Measurements from ENCODE around the gene CASP9. TPM values are rescaled to one million over a fixed set of nuclear protein-coding genes. Genes with fewer than 3 reads are reported as not detected.
"Not testable (repeated sequence)": the region's sequence is repeated elsewhere in the genome, so short reads cannot be mapped to it uniquely, and the experiment has no call there.

The CASP9 gene
- total and polyA plus RNA-seq, 3 donors from 2014 or later: 33.8 to 48.5 (median 34.8) TPM

- peak overlapping the region in 1 of 2 donors; percentile 20 for H3K27ac ChIP-seq
- WGBS, 2 donors: 70 to 72% methylated on average over 3 of the region's 3 CpGs
- no peaks in the 10 kb centered on the region for H3K9me3 ChIP-seq
- TF ChIP-seq POLR2A (IDR thresholded peaks at IDR 0.05) (no peak), CTCF (IDR thresholded peaks at IDR 0.05) (no peak)
- intact Hi-C loops (cut with DNase I; ENCODE audit: low total_unique reads): no loop called here
- no peaks in the 10 kb centered on the region for H3K27me3 ChIP-seq
- H3K4me1 ChIP-seq: peaks cover 16% of the 10 kb centered on the region
- no peak for DNase-seq
- no peaks in the 10 kb centered on the region for H3K36me3 ChIP-seq (ENCODE audit: low read depth, missing control alignments)
- H3K4me3 ChIP-seq: no peak overlapping the region
Measured at GRCh38 chr1:15476927-15477326, 47.1 kb downstream of the CASP9 start.

- H3K36me3 ChIP-seq (ENCODE audit: low read depth, missing control alignments): no peaks in the 10 kb centered on the region
- no peak within 1 kb of the TSS for H3K4me3 ChIP-seq
- TF ChIP-seq CTCF (IDR thresholded peaks at IDR 0.05) (no peak), POLR2A (IDR thresholded peaks at IDR 0.05) (no peak)
- peaks cover 16% of the 10 kb centered on the region for H3K4me1 ChIP-seq
- intact Hi-C loops (cut with DNase I; ENCODE audit: low total_unique reads): no loop called here
- H3K27me3 ChIP-seq: no peaks in the 10 kb centered on the region
- peak within 1 kb of the TSS; percentile 9 to 20 for H3K27ac ChIP-seq
- H3K9me3 ChIP-seq: no peaks in the 10 kb centered on the region
- DNase-seq: peak; percentile 35
- WGBS, 2 donors: 35 to 48% methylated on average over 5 of the region's 5 CpGs
Measured at GRCh38 chr1:15475752-15476314, 48.2 kb downstream of the CASP9 start, which contains the start of gene CELA2B. Gene CELA2B, plus strand, starts transcription at chr1:15476104. Its CDS starts 22 bp downstream, at chr1:15476126.

- Histone ChIP-seq H3K4me3 (peak overlapping the region in 1 of 2 donors; percentile 10), H3K36me3 (ENCODE audit: low read depth, missing control alignments) (no peaks in the 10 kb centered on the region), H3K4me1 (peaks cover 16% of the 10 kb centered on the region), H3K9me3 (no peaks in the 10 kb centered on the region), H3K27ac (no peak overlapping the region), H3K27me3 (no peaks in the 10 kb centered on the region)
- WGBS, 2 donors: 69 to 72% methylated on average over 11 of the region's 11 CpGs
- intact Hi-C loops (cut with DNase I; ENCODE audit: low total_unique reads): no loop called here
- TF ChIP-seq POLR2A (IDR thresholded peaks at IDR 0.05) (no peak), CTCF (IDR thresholded peaks at IDR 0.05) (no peak)
- peak; percentile 77 for DNase-seq
Measured at GRCh38 chr1:15472587-15472986, 51.4 kb downstream of the CASP9 start.

GRCh38 chr1:15471723-15472122, 52.3 kb downstream of the CASP9 start:
- intact Hi-C loops (cut with DNase I; ENCODE audit: low total_unique reads): not testable (repeated sequence)

GRCh38 chr1:15471067-15471466, 52.9 kb downstream of the CASP9 start:
- H3K4me3 ChIP-seq; DNase-seq; H3K36me3 ChIP-seq (ENCODE audit: low read depth, missing control alignments); H3K27ac ChIP-seq; H3K9me3 ChIP-seq; intact Hi-C loops (cut with DNase I; ENCODE audit: low total_unique reads); H3K27me3 ChIP-seq: not testable (repeated sequence)
- H3K4me1 ChIP-seq: peaks cover 12% of the 10 kb centered on the region
- WGBS, 2 donors: 92 to 93% methylated on average over 5 of the region's 5 CpGs

More at GRCh38 chr1:15471723-15472122, 52.3 kb downstream of the CASP9 start:
- not testable (repeated sequence) for DNase-seq; H3K4me3 ChIP-seq; H3K36me3 ChIP-seq (ENCODE audit: low read depth, missing control alignments); H3K9me3 ChIP-seq; H3K27me3 ChIP-seq; H3K27ac ChIP-seq
- 82% methylated on average over 6 of the region's 6 CpGs for WGBS, 2 donors
- H3K4me1 ChIP-seq: peaks cover 15% of the 10 kb centered on the region

GRCh38 chr1:15469821-15470448, 54.1 kb downstream of the CASP9 start:
- H3K9me3 ChIP-seq; H3K36me3 ChIP-seq (ENCODE audit: low read depth, missing control alignments); H3K27me3 ChIP-seq; H3K27ac ChIP-seq; H3K4me1 ChIP-seq; intact Hi-C loops (cut with DNase I; ENCODE audit: low total_unique reads); DNase-seq; H3K4me3 ChIP-seq: not testable (repeated sequence)
- WGBS, 2 donors: 91 to 100% methylated on average over 5 to 9 of the region's 9 CpGs

Data from testis (tissue), 3 donors.